H1 (cell line): Measurements from ENCODE around the gene CDK3. TPM values are rescaled to one million over a fixed set of nuclear protein-coding genes. Genes with fewer than 3 reads are reported as not detected.

Experiments
- CTCF ChIA-PET: fragments of 300-600 bp; sonication (Branson Sonifier 250); formaldehyde crosslinking; loops from one replicate; lab custom pipeline; 2021; ENCODE audit not compliant: partially characterized antibody; lab: Charles Lee
- POLR2A ChIA-PET: fragments of 300-600 bp; sonication (Branson Sonifier 250); formaldehyde crosslinking; loops from one replicate; lab custom pipeline; 2021; ENCODE audit warnings: inconsistent platforms; ENCODE audit not compliant: partially characterized antibody; lab: Charles Lee
- DNase-seq, 2 experiments: peaks; one replicate each; pipeline versions ENCODE4 v3.0.0 to v3.0.0-alpha.2; 2010 to 2022; ENCODE audit warnings: low spot score in 2 of 2, low read depth in 1 of 2, mixed read lengths in 1 of 2
- FAIRE-seq: peaks from 2 replicates; lab custom pipeline; 2011; peaks lifted over from hg19 to GRCh38; lab: Jason Lieb, UNC
- H2AFZ ChIP-seq: 2 replicates; pipeline ENCODE4 v1.8.1; 2012; ENCODE audit warnings: low read length, inconsistent platforms
- H2AK5ac ChIP-seq: 2 replicates; pipeline ENCODE4 v1.6.1; 2013; ENCODE audit warnings: low read depth, low read length
- H2BK120ac ChIP-seq: replicated peaks from 2 replicates; pipeline ENCODE3; 2013; ENCODE audit warnings: low read depth, low read length, inconsistent platforms
- H2BK12ac ChIP-seq: 2 replicates; pipeline ENCODE4 v1.6.1; 2013; ENCODE audit warnings: low read depth, low read length
- H2BK15ac ChIP-seq: 2 replicates; pipeline ENCODE4 v1.6.1; 2013; ENCODE audit warnings: low read length
- H2BK20ac ChIP-seq: 2 replicates; pipeline ENCODE4 v1.6.1; 2013; ENCODE audit warnings: low read length
- H2BK5ac ChIP-seq: 2 replicates; pipeline ENCODE4 v1.6.1; 2013; ENCODE audit warnings: low read depth, low read length
- H3K14ac ChIP-seq: 2 replicates; pipeline ENCODE4 v1.6.1; 2013; ENCODE audit warnings: inconsistent platforms; ENCODE audit not compliant: insufficient read length
- H3K18ac ChIP-seq: 2 replicates; pipeline ENCODE4 v1.6.1; 2013; ENCODE audit warnings: low read length; ENCODE audit errors: extremely low read depth
- H3K23ac ChIP-seq: 2 replicates; pipeline ENCODE4 v1.6.1; 2013; ENCODE audit warnings: inconsistent platforms; ENCODE audit not compliant: insufficient read length
- H3K23me2 ChIP-seq: 2 replicates; pipeline ENCODE4 v1.6.1; 2013; ENCODE audit warnings: low read depth, low read length
- H3K27ac ChIP-seq: 2 replicates; pipeline ENCODE4 v1.6.1; 2011; ENCODE audit warnings: low read depth, low read length, inconsistent platforms
- H3K27me3 ChIP-seq, 4 experiments: replicated peaks in 1 of 4; 1 replicate in 1 of 4; 2 replicates in 3 of 4; pipeline versions ENCODE4 v1.6.1 to v1.8.1; 2011 to 2013; ENCODE audit warnings: low read length in 3 of 4, mild to moderate bottlenecking in 3 of 4, inconsistent platforms in 2 of 4, mixed read lengths in 2 of 4, moderate library complexity in 1 of 4; ENCODE audit not compliant: control insufficient read depth in 3 of 4, insufficient read depth in 3 of 4; ENCODE audit errors: extremely low read depth in 1 of 4
- H3K36me3 ChIP-seq, 4 experiments: 2 replicates each; pipeline versions ENCODE4 v1.6.1 to v1.8.1; 2011 to 2013; ENCODE audit warnings: mild to moderate bottlenecking in 4 of 4, low read length in 3 of 4, moderate library complexity in 2 of 4, control low read depth in 1 of 4, inconsistent platforms in 1 of 4; ENCODE audit not compliant: insufficient read depth in 4 of 4, control insufficient read depth in 2 of 4
- H3K4ac ChIP-seq: replicated peaks from 2 replicates; pipeline ENCODE3; 2013; ENCODE audit warnings: low read length, low read depth, mixed read lengths, inconsistent platforms; ENCODE audit not compliant: insufficient read length
- H3K4me1 ChIP-seq, 4 experiments: replicated peaks in 1 of 4; 1 replicate in 1 of 4; 2 replicates in 3 of 4; pipeline versions ENCODE4 v1.6.1 to v1.8.1; 2011 to 2013; ENCODE audit warnings: low read length in 3 of 4, inconsistent platforms in 2 of 4, mixed read lengths in 1 of 4; ENCODE audit not compliant: insufficient read depth in 4 of 4, control insufficient read depth in 3 of 4
- H3K4me2 ChIP-seq, 2 experiments: 2 replicates each; pipeline versions ENCODE4 v1.6.1 to v1.8.1; 2011 to 2013; ENCODE audit warnings: low read depth in 2 of 2, low read length in 2 of 2, control low read depth in 1 of 2, inconsistent platforms in 1 of 2, mild to moderate bottlenecking in 1 of 2; ENCODE audit not compliant: insufficient read depth in 1 of 2
- H3K4me3 ChIP-seq, 4 experiments: fragments of 200-600, 300-600 bp in 1 of 4; sonication (generic), shearing (Covaris generic), sonication (Bioruptor Twin) in 1 of 4; 2 replicates each; pipeline versions ENCODE4 v1.5.1 to v1.8.1; 2011 to 2016; ENCODE audit warnings: low read length in 4 of 4, low read depth in 3 of 4, control low read depth in 2 of 4, inconsistent platforms in 2 of 4, mild to moderate bottlenecking in 2 of 4, mixed read lengths in 1 of 4, moderate library complexity in 1 of 4; ENCODE audit not compliant: insufficient read depth in 2 of 4; ENCODE audit errors: extremely low read depth in 1 of 4
- H3K56ac ChIP-seq: replicated peaks from 2 replicates; pipeline ENCODE3; 2013; ENCODE audit warnings: low read depth, mild to moderate bottlenecking, mixed read lengths, low read length, inconsistent platforms; ENCODE audit not compliant: insufficient read length
- H3K79me1 ChIP-seq: 2 replicates; pipeline ENCODE4 v1.6.1; 2013; ENCODE audit warnings: low read depth, low read length, control low read depth
- H3K79me2 ChIP-seq, 2 experiments: 2 replicates each; pipeline versions ENCODE4 v1.6.1 to v1.8.1; 2012 to 2013; ENCODE audit warnings: low read length in 2 of 2, mild to moderate bottlenecking in 2 of 2, inconsistent platforms in 1 of 2; ENCODE audit not compliant: insufficient read depth in 2 of 2, control insufficient read depth in 1 of 2
- H3K9ac ChIP-seq, 4 experiments: replicated peaks in 1 of 4; 1 replicate in 1 of 4; 2 replicates in 3 of 4; pipeline versions ENCODE4 v1.6.1 to v1.8.1; 2011 to 2013; ENCODE audit warnings: low read depth in 3 of 4, low read length in 3 of 4, control low read depth in 2 of 4, mild to moderate bottlenecking in 2 of 4, moderate library complexity in 2 of 4, inconsistent platforms in 1 of 4; ENCODE audit errors: extremely low read depth in 1 of 4
- H3K9me3 ChIP-seq, 2 experiments: 2 replicates each; pipeline versions ENCODE4 v1.6.1 to v1.8.1; 2012 to 2013; ENCODE audit warnings: mild to moderate bottlenecking in 2 of 2, moderate library complexity in 2 of 2, control low read depth in 1 of 2, inconsistent platforms in 1 of 2, low read depth in 1 of 2, low read length in 1 of 2, mixed read lengths in 1 of 2; ENCODE audit not compliant: insufficient read depth in 2 of 2
- H4K20me1 ChIP-seq, 2 experiments: replicated peaks in 1 of 2; 2 replicates each; pipeline versions ENCODE3 to v1.8.1; 2011 to 2013; ENCODE audit warnings: inconsistent platforms in 2 of 2, low read length in 2 of 2, mild to moderate bottlenecking in 1 of 2; ENCODE audit not compliant: insufficient read depth in 2 of 2, control insufficient read depth in 1 of 2
- H4K5ac ChIP-seq: 2 replicates; pipeline ENCODE4 v1.6.1; 2013; ENCODE audit warnings: low read length, low read depth, mixed read lengths, inconsistent platforms; ENCODE audit not compliant: insufficient read length
- H4K8ac ChIP-seq: 2 replicates; pipeline ENCODE4 v1.8.0; 2013; ENCODE audit warnings: mild to moderate bottlenecking, moderate library complexity, low read length, inconsistent platforms; ENCODE audit not compliant: insufficient read depth; ENCODE audit errors: extremely low read depth
- H4K91ac ChIP-seq: replicated peaks from 2 replicates; pipeline ENCODE3; 2013; ENCODE audit warnings: low read length, mixed read lengths, inconsistent platforms; ENCODE audit not compliant: insufficient read length
- PHF8 ChIP-seq: fragments of 200-600 bp; sonication (generic); conservative IDR thresholded peaks from 2 replicates; pipeline ENCODE4 v1.7.1; 2012; ENCODE audit warnings: low read depth, mild to moderate bottlenecking, inconsistent platforms, low read length, moderate library complexity
- TAF1 ChIP-seq: IDR thresholded peaks from 2 replicates; pipeline ENCODE4 v1.6.1; 2011; ENCODE audit warnings: mild to moderate bottlenecking, low read depth, low read length
- TAF7 ChIP-seq: optimal IDR thresholded peaks from 2 replicates; pipeline ENCODE3; 2011; ENCODE audit warnings: low read depth, mild to moderate bottlenecking, inconsistent platforms, low read length, moderate library complexity, borderline replicate concordance
- YY1 ChIP-seq: IDR thresholded peaks from 2 replicates; pipeline ENCODE4 v1.6.1; 2011; ENCODE audit warnings: low read depth, mild to moderate bottlenecking, low read length
- WGBS, 2 experiments: shearing (Covaris generic) in 1 of 2; methylation state at CpG; one replicate each; pipeline versions ENCODE4 v1.1.6 to v1.1.7; 2013 to 2015; ENCODE audit warnings: low lambda C conversion rate in 2 of 2, mixed read lengths in 2 of 2, inconsistent platforms in 1 of 2, low coverage in 1 of 2, missing lambda C conversion rate in 1 of 2; ENCODE audit not compliant: insufficient replicate concordance in 2 of 2, insufficient coverage in 1 of 2, insufficient read length in 1 of 2; ENCODE audit errors: extremely low coverage in 1 of 2, missing lambda C conversion rate in 1 of 2; 5-methylcytosine and 5-hydroxymethylcytosine counted together
- polyA plus RNA-seq, 7 experiments: library from polyadenylated mRNA; depleted of rRNA in 3 of 7; stranded (reverse) in 5 of 7; unstranded in 2 of 7; fragments of >200 nt in 5 of 7; fragments of 200-250 nt in 2 of 7; gene quantifications; 1 replicate in 5 of 7; 2 replicates in 1 of 7; 4 replicates in 1 of 7; pipeline versions ENCODE4 v1.2.1 to v1.2.3, GENCODE V29; 2011 to 2013; ENCODE audit warnings: missing spikeins in 2 of 7, mixed read lengths in 2 of 7
- total RNA-seq: library from RNA; stranded (reverse); fragmentation: NEBNext Ultra II Directional; extraction: Animal tissue kit (Norgen Biotek cat#: 25700); gene quantifications from 2 replicates; pipeline ENCODE4 v1.2.1, GENCODE V29; 2021

Gene CDK3
- total and polyA plus RNA-seq, 2 of the 8 experiments (the other 6 are each of a cell fraction or from before 2014, with no cell fraction given) = 10.0 to 14.6 TPM

- H2AFZ ChIP-seq = no peak overlapping the region
- FAIRE-seq (no peak), DNase-seq (no peak)
- no peak overlapping the region for H2BK20ac ChIP-seq
- H3K23me2 ChIP-seq = no peaks in the 10 kb centered on the region
- H3K9ac ChIP-seq = no peak overlapping the region
- no peaks in the 10 kb centered on the region for H3K79me1 ChIP-seq
- H2BK120ac ChIP-seq = no peak overlapping the region
- H2BK15ac ChIP-seq = 0 out of 2 replicates have a peak overlapping the region, but pooled peaks have one; percentile 46
- no peak overlapping the region for H3K4me2 ChIP-seq
- no peak overlapping the region for H3K4ac ChIP-seq
- no peak overlapping the region for H3K56ac ChIP-seq
- H3K36me3 ChIP-seq = no peaks in the 10 kb centered on the region
- ChIA-PET POLR2A (interaction anchor here (1.6 to 1.8 kb wide), 2 partner anchors 9 to 15 kb away, joined by 4 to 5 read pairs; no protein-coding TSS in a partner anchor), CTCF (interaction anchor here (0.9 to 32.0 kb wide), 4 partner anchors 9 to 112 kb away, joined by 3 to 885 read pairs (median 6); partner anchors contain the start of genes MRPL38 and TRIM65)
- H3K18ac ChIP-seq = no peak overlapping the region
- H3K79me2 ChIP-seq = no peaks in the 10 kb centered on the region
- 95% methylated on average over 26 of the region's 28 CpGs; no CpG with 5 or more reads in 1 of the 2 experiments for WGBS, 2 experiments
- no peak overlapping the region for H3K23ac ChIP-seq
- H3K4me1 ChIP-seq = peaks cover 0 to 3% (median 1%) of the 10 kb centered on the region in 4 experiments; a peak in 3 of 7 replicates
- H3K14ac ChIP-seq = no peak overlapping the region
- no peaks in the 10 kb centered on the region for H3K9me3 ChIP-seq
- no peak overlapping the region for H3K4me3 ChIP-seq
- no peak for TF ChIP-seq PHF8
- no peak for TF ChIP-seq TAF7
- TF ChIP-seq TAF1 = no peak
- no peak for TF ChIP-seq YY1
- no peak overlapping the region for H2BK5ac ChIP-seq
- no peak overlapping the region for H2BK12ac ChIP-seq
- no peak overlapping the region; the same call in 1 of the 2 replicates for H4K8ac ChIP-seq
- no peak overlapping the region for H4K5ac ChIP-seq
- no peaks in the 10 kb centered on the region for H4K20me1 ChIP-seq
- H3K27ac ChIP-seq = no peak overlapping the region
- no peaks in the 10 kb centered on the region for H3K27me3 ChIP-seq
- no peak overlapping the region for H2AK5ac ChIP-seq
- H4K91ac ChIP-seq = no peak overlapping the region
These were observed 22.6 kb downstream of the CDK3 start for GRCh38 chr17:76022973-76023899.
